DND-41 (cell line): Measurements from ENCODE around the gene ZC3H4.
A peak's percentile ranks its signal among the peaks of the same experiment; 100 is the strongest.

Experiments used
- ATAC-seq: fragments of 200-7000 bp; cut with Tn5 transposase; 3 replicates; pipeline ENCODE4 v1.9.1; 2021; ENCODE audit warnings: low read depth; ENCODE audit not compliant: insufficient read depth
- DNase-seq: peaks from one replicate; pipeline ENCODE4 v3.0.0-alpha.2; 2020
- H2AFZ ChIP-seq: 2 replicates; pipeline ENCODE4 v1.6.0; 2012; ENCODE audit warnings: low read depth, low read length
- H3K27ac ChIP-seq: 2 replicates; pipeline ENCODE4 v1.5.1; 2012; ENCODE audit warnings: low read length, inconsistent platforms
- H3K27me3 ChIP-seq: fragments of 200-600 bp; sonication (generic); 2 replicates; pipeline ENCODE4 v1.6.0; 2012; ENCODE audit warnings: low read length, mild to moderate bottlenecking, inconsistent platforms; ENCODE audit not compliant: insufficient read depth, poor library complexity
- H3K36me3 ChIP-seq: 2 replicates; pipeline ENCODE4 v1.5.1; 2012; ENCODE audit warnings: low read length, inconsistent platforms; ENCODE audit not compliant: insufficient read depth
- H3K4me1 ChIP-seq: 2 replicates; pipeline ENCODE4 v1.5.1; 2012; ENCODE audit warnings: mild to moderate bottlenecking, low read length; ENCODE audit not compliant: insufficient read depth
- H3K4me2 ChIP-seq: 2 replicates; pipeline ENCODE4 v1.6.0; 2012; ENCODE audit warnings: mild to moderate bottlenecking, moderate library complexity, low read length, inconsistent platforms; ENCODE audit not compliant: insufficient read depth
- H3K4me3 ChIP-seq, 2 experiments: fragments of 200-600 bp in 1 of 2; shearing (Covaris generic) in 1 of 2; 2 replicates each; pipeline ENCODE4 v1.5.1; 2012 to 2016; ENCODE audit warnings: inconsistent platforms in 2 of 2, low read length in 2 of 2, mild to moderate bottlenecking in 2 of 2, low read depth in 1 of 2, moderate library complexity in 1 of 2
- H3K79me2 ChIP-seq: 2 replicates; pipeline ENCODE4 v1.6.0; 2012; ENCODE audit warnings: low read length, inconsistent platforms; ENCODE audit not compliant: insufficient read depth
- H3K9ac ChIP-seq: 2 replicates; pipeline ENCODE4 v1.6.0; 2012; ENCODE audit warnings: low read depth, mild to moderate bottlenecking, inconsistent platforms, low read length, moderate library complexity
- H3K9me3 ChIP-seq: 2 replicates; pipeline ENCODE4 v1.5.1; 2012; ENCODE audit warnings: low read length, moderate library complexity, mild to moderate bottlenecking, inconsistent platforms; ENCODE audit not compliant: insufficient read depth, severe bottlenecking
- H4K20me1 ChIP-seq: 2 replicates; pipeline ENCODE4 v1.6.0; 2012; ENCODE audit warnings: low read length; ENCODE audit not compliant: insufficient read depth
- CTCF ChIP-seq: IDR thresholded peaks from 2 replicates; pipeline ENCODE4 v1.5.1; 2012; ENCODE audit warnings: borderline replicate concordance, low read length, moderate library complexity, mild to moderate bottlenecking; ENCODE audit not compliant: poor library complexity, severe bottlenecking; ENCODE audit errors: extremely low read depth
- EZH2 ChIP-seq: IDR thresholded peaks from 3 replicates; pipeline ENCODE4 v1.6.1; 2012; ENCODE audit warnings: borderline replicate concordance, low read depth, mild to moderate bottlenecking, moderate library complexity, low read length, inconsistent platforms; ENCODE audit not compliant: severe bottlenecking

ZC3H4 gene

DNA sequence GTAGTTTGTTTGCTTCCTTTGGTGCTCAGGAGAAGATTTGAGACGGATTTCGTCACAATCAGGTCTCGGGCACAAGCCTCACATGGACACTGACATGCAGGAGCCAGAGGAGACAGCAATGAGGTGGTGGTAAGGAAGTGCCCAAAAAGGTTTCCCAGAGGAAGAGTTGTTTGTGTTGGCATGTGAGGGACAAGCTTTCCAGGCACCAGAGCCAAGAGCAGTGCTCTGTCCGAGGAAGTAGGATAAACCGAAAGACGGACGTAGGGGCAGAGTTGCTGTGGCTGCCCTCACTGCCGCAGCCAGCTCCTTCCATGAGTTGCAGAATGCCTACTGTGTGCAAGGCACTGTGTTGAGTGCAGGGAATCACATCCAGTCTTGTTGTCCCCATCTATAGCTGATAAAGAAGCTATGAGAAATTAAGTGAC, 44.8 kb upstream of the ZC3H4 start:
- H2AFZ ChIP-seq: no peak overlapping the region
- no peak for TF ChIP-seq CTCF
- no peak for TF ChIP-seq EZH2
- H3K4me3 ChIP-seq: no peak overlapping the region
- H3K4me2 ChIP-seq: no peak overlapping the region
- peaks cover 70% of the 10 kb centered on the region for H3K79me2 ChIP-seq
- no peak overlapping the region for H3K9ac ChIP-seq
- DNase-seq (no peak), ATAC-seq (no peak; the same call in 2 of the 3 replicates)
- H3K27me3 ChIP-seq: no peaks in the 10 kb centered on the region
- peaks cover 47% of the 10 kb centered on the region for H3K4me1 ChIP-seq
- H3K27ac ChIP-seq: peak overlapping the region; percentile 71
- H3K9me3 ChIP-seq: no peaks in the 10 kb centered on the region
- H3K36me3 ChIP-seq: peaks cover 92% of the 10 kb centered on the region
- peaks cover 56% of the 10 kb centered on the region for H4K20me1 ChIP-seq

- peaks cover 74% of the 10 kb centered on the region for H3K79me2 ChIP-seq
- no peak for TF ChIP-seq EZH2
- no peak for TF ChIP-seq CTCF
- ATAC-seq: peak; percentile 71
- no peaks in the 10 kb centered on the region for H3K27me3 ChIP-seq
- peak overlapping the region; percentile 71 for H3K27ac ChIP-seq
- H3K4me3 ChIP-seq: no peak overlapping the region
- peaks cover 92% of the 10 kb centered on the region for H3K36me3 ChIP-seq
- H3K9me3 ChIP-seq: no peaks in the 10 kb centered on the region
- peaks cover 50% of the 10 kb centered on the region for H3K4me1 ChIP-seq
- H3K9ac ChIP-seq: 0 out of 2 replicates have a peak overlapping the region, but pooled peaks have one; percentile 9
- H2AFZ ChIP-seq: no peak overlapping the region
- H4K20me1 ChIP-seq: peaks cover 57% of the 10 kb centered on the region
- no peak overlapping the region for H3K4me2 ChIP-seq
- peak; percentile 74 for DNase-seq
Observed at GRCh38 chr19:47157431-47158321, 44.1 kb upstream of the ZC3H4 start.

DNA sequence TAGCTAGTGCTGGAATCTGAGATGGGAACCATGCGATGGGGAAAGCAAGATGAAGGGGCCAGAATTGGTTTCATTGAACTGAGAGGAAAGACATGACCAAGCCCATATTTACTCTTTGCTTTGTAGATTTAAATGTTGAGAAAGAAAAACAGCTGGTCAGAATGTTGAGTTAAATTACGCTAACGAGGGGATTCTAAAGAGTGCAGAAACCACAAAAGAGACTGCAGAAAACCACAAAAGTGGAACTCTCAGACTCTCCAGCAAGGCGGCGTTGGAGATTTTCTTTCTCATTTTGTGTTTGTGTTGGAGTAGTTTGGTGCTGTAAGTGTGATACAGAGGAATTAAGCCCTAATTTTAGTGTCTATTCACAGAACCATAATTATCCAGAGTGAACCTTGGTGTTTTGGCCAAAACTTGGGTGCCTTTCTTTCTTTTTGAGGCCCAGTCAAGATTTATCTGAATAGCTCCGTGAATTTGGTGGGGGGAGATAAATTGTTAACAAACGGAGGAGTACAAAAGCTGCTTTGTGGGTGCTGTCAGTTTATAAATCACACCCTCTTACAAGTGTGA, 43.4 kb upstream of the ZC3H4 start:
- Histone ChIP-seq H4K20me1 (peaks cover 59% of the 10 kb centered on the region), H3K79me2 (peaks cover 74% of the 10 kb centered on the region), H3K9me3 (no peaks in the 10 kb centered on the region), H3K4me3 (no peak overlapping the region), H3K27me3 (no peaks in the 10 kb centered on the region), H3K36me3 (peaks cover 92% of the 10 kb centered on the region), H3K4me2 (no peak overlapping the region; the same call in 1 of the 2 replicates), H3K9ac (0 out of 2 replicates have a peak overlapping the region, but pooled peaks have one; percentile 9), H3K4me1 (peaks cover 50% of the 10 kb centered on the region), H2AFZ (no peak overlapping the region), H3K27ac (peak overlapping the region; percentile 71)
- DNase-seq: peak; percentile 41
- peak; percentile 74 for ATAC-seq
- TF ChIP-seq CTCF (no peak), EZH2 (no peak)
